Measurements from ENCODE around the gene EIF3L. TPM values are rescaled to one million over a fixed set of nuclear protein-coding genes. Genes with fewer than 3 reads are reported as not detected.

Gene EIF3L
- total RNA-seq, 1 donor from 2014 or later, result 606 TPM

DNA sequence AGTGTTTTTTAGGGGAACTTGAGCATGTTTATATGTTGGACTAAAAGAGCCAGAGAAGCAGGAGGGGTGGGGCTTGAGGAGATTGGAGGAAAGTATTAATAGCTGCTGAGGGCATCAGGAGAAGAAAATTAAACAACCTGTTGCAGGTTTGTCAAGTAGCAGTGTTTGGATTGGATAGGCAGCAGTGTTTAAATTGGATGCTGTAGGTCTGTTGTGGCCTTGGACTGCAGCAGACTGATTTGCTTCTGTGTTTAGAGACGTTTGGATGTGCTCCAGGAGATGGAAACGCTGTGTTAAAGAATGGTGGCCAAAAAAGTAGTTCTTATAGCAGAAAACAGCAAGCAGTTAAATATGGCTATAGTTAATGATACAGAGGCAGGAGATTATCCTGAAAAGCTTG lies 5.7 kb downstream of the EIF3L start:
- DNase-seq, result no peak

DNA sequence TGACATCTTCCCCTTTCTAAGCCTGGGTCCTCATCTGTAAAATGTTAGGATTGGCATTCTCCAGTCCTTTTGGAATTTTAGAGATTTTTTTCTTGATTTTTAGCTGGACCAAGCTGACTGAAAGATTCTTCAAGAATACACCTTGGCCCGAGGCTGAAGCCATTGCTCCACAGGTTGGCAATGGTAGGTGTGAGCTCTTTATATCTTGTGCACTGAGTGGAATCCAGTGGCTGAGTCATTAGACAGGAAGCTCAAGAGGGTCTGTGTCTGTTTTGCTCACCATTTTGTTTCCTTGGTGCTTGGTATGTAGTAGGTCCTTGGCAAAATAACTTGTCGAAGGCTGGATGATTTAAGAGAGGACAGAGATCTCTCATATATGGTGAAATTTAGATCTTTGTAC lies 6.2 kb downstream of the EIF3L start:
- DNase-seq, result no peak

- DNase-seq, result no peak
Observed at GRCh38 chr22:37860796-37861421, 11.7 kb downstream of the EIF3L start.

GRCh38 chr22:37862570-37863325 lies 13.5 kb downstream of the EIF3L start:
- no peak for DNase-seq

DNA sequence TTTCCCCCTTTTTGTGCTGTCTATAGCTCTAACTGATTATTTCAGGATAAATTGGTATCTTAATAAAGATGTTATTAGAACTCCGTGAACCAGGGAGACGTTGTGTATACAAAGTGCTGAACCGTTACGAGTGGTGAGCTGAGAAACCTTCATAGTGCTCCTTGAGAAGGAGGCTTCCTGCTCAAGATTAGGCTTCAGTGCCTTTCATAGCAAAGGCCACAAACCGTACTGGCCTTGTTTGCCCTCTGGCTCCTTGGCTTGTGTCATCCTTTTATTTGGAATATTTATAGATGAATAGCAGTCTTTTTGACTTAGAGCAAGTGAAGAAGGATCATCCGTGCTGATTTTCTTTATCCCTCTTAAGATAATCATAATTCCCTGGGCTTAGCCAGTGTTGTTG lies 16.3 kb downstream of the EIF3L start:
- DNase-seq, result no peak

DNA sequence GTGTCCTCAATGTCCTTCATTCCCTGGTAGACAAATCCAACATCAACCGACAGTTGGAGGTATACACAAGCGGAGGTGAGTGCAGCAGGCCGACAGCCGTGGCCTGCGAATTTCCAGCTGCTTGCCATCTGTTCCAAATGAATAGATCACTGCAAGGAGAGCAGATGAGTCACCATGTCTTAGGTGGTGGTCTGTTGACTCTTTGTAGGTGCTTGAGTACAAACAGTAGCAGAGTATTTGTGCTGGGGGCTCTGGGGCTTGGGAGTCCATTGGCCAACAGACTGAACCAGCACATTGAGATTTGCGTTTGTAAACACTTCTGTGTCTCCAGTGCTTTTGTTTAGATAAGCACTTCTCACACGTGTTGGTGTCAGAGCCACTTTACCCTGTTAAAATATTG lies 21.1 kb downstream of the EIF3L start:
- no peak for DNase-seq

- no peak for DNase-seq
Observed at GRCh38 chr22:37880668-37881440, 31.6 kb downstream of the EIF3L start.

DNA sequence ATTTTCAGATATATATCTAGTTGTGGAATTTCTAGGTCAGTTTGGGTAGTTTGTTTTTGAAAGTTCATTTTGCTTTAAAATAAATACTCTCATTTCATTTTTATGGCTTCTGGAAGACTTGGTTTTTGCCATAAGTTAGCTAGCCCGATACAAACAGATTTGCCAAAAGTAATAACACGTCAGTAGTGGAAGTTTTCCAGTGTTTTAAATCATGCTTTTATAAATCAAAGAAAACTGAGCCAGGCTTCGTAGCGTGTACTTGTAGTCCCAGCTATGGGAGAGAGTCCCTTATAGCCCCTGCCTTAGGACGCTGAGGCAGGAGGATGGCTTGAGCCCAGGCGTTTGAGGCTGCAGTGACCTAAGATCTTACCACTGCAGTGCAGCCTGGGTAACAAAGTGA lies 35.2 kb downstream of the EIF3L start:
- DNase-seq, result peak; percentile 57

DNA sequence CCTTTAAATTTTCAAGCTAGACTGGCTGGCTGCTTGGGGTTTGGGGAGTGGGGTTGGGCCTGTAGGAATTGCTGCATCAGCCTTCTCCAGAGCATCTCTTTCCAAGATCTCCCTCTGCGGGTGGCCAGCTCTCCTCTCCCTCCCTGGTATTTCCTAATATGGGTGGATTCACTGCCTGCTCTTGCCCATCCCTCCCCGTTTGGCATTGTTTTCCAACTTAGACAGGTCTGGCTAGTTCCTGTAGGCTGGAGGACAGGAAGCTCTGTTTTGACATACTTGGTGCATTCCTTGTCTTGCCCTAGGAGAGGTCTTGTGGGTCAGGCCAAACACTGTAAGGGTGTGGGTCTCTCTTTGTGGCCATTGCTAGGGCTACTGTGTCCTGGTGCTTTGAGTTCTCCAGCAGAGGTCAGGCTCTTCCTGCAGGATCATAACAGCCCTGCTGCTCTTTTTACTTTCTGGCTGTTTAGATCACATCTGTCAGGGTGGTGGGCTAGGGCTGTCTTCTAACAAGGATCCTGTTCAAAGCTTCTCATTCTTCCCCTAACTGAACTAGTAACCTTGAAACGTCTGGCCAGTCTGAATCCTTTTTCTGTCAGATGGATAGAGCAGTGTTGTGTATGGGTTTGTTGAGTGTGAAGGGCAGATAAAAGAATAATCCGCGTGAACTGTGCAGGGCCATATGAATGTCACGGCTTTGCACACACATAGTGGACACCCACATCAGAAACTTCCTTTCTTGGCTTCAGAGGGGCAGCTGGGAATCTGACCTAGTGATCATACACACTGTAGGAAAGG lies 38.6 kb downstream of the EIF3L start:
- DNase-seq, result no peak

DNA sequence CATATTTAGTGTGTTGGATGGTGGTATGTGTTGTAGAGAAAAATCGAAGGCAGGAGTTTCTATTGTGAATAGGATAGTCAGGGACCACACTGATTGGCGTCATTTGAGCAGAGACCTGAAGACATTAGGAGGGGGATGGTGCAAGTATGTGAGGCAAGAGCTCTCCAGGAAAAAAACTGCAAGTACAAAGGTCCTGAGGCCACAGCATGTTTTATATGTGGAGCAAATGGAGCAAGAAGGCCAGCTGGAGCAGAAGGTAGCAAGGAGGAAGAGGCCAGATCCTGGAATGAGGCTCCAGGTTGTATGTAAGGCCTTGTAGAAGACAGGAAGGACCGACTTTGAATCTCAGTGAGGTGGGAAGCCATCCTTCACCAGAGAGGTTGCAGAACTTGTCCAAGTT lies 42.7 kb downstream of the EIF3L start:
- DNase-seq, result no peak

GRCh38 chr22:37892566-37893335 lies 43.5 kb downstream of the EIF3L start:
- peak; percentile 89 for DNase-seq

- DNase-seq, result no peak
Observed at GRCh38 chr22:37893583-37893983, 44.4 kb downstream of the EIF3L start.

DNA sequence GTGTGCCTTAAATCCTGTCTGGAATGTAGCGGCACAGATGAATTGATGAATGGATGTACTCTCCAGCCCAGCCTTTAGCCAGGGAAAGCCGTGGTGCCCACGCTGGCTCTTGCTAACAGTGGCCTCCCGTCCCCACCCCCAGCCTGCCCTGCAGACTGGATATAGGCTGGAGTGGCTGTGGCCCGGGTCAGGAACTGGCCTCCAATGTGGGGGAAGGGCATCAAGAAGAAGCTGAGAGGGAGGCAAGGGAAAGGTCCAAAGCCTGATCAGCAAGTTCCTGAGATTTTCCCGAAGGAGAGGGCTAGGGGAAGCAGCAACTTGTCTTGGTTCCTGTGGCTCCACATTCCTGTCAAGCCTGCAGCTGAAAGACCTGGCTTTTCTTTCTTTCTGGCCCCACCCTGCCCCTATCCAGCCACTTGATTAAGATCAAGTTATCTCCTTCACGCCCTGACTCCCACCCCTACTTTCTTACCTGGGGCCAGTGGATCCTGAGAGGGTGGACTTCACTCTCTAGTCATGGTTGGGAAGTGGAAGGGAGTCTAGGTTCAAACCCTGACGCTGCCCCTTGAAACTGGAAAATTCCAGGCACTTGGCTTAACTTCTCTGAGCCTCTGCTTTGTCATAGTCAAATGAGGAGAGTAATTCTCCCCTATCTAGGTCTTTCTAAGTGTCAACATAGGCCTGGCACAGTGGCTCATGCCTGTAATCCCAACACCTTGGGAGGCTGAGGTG lies 45.9 kb downstream of the EIF3L start:
- DNase-seq, result peak; percentile 48

- peak; percentile 41 for DNase-seq
Observed at GRCh38 chr22:37896181-37896592, 47.0 kb downstream of the EIF3L start.

DNA sequence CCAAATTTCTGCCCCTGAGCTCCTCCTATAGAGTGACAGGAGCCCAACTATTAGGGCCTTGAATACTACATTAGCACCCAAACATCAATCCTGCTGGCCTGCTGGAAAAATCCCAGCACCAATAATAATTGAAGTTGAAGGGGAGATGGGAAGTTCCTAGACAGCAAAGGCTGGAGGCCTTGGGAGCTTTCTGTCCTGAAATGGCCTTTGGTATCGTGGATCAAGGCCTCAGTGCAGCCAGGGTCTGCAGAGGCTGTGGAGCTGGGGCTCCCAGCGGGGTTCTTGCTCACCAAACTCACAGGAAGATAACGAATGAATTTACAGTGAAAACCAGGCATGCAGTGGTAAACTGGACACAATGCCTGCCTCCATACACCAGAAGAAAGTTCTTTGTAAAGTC lies 47.7 kb downstream of the EIF3L start:
- no peak for DNase-seq

- DNase-seq, result no peak
Observed at GRCh38 chr22:37897807-37898206, 48.6 kb downstream of the EIF3L start.

DNA sequence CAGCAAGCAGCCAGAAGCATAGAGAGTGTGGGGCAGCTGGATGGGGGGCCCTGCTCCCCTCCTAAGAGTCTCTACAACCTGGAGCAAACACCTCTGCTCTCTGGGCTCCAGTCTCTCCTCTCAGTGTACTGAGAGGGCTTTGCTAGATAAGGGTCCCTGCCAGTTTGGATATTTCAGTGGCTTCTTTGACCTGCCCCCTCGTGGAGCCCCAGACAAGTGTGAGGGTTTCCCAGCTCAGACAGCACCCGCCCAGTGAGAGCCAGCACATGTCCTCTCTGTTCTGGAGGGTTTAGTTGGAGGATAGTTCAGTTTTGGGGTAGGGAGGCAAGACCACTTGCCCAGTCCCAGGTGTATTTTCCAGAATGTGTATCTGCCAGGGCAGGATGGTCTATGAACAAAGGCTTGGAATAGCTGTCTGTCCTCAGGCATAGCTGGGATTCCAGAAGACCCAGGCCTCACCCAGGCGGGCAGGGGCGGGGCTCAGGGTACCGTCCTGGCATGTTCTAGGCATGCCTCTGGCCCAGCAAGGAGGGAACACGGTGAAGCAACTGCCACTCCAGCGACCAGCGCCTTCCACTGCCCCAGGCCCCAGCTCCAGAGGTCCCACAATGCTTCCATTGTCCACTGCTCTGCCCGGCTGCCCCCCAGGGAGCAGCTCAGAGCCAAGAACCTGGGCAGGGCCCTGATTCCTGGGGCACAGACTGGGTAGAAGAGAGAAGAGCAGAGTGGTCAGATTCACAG lies 49.4 kb downstream of the EIF3L start:
- DNase-seq, result peak; percentile 73

DNA sequence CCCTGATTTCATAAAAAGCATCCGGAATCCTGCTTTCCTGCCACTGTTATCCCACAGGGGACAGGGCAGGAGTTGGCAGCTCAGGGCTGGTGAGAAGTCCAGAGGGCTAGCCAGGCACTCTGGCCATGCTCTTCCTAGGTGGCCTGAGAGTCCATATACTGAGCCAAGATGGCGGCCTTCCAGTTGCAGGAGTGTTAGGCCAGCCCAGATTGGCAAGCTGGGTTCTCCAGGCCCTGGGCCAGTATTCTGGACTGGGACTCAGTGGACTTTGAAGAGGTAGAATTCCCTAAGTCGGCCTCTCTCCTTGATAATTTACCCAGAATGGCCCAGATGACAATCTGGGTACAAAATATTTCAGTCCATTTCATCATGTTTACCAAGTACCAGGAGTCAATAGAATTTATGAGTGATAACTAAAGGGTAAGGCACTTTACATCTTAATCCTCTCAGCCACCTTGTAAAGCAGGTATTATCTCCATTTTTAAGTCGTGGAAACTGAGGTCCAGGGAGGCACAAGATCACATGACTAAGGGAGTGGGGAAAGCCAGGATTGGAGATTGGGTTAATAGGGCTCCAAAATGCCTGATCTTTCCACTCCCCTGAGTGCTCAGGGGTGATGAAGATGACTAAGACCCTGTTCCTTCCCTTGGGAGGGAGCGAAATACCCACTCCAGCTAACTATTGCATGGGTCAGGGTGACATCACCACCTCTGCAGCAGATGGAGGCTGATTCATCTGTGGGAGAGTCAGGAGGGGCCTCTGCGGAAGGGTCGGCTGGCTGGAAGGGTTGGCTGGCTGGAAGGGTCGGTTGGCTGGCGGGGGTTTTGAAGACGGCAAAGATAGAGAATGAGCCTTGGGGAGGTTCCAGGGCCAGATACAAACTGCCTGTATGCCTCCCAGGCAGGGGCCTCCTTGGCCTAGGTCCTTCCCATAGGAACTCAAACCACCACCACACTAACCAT lies 55.6 kb downstream of the EIF3L start:
- no peak for DNase-seq
